Measurements from ENCODE around the gene KRTAP9-6.

GRCh38 chr17:41294016-41294415 lies 28.8 kb downstream of the KRTAP9-6 start:
- TF ChIP-seq, protein P1, sequence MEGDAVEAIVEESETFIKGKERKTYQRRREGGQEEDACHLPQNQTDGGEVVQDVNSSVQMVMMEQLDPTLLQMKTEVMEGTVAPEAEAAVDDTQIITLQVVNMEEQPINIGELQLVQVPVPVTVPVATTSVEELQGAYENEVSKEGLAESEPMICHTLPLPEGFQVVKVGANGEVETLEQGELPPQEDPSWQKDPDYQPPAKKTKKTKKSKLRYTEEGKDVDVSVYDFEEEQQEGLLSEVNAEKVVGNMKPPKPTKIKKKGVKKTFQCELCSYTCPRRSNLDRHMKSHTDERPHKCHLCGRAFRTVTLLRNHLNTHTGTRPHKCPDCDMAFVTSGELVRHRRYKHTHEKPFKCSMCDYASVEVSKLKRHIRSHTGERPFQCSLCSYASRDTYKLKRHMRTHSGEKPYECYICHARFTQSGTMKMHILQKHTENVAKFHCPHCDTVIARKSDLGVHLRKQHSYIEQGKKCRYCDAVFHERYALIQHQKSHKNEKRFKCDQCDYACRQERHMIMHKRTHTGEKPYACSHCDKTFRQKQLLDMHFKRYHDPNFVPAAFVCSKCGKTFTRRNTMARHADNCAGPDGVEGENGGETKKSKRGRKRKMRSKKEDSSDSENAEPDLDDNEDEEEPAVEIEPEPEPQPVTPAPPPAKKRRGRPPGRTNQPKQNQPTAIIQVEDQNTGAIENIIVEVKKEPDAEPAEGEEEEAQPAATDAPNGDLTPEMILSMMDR (conservative IDR thresholded peaks at IDR 0.05; ENCODE audit: low read length) = no peak
- no peak for TF ChIP-seq EZH2phosphoT487 (IDR thresholded peaks at IDR 0.05; ENCODE audit: borderline replicate concordance)

Data from Loucy (cell line).